Karpas-422 (cell line): Measurements from ENCODE around the gene PKP1. TPM values are rescaled to one million over a fixed set of nuclear protein-coding genes. Genes with fewer than 3 reads are reported as not detected.

Experiments
- DNase-seq: peaks from one replicate; pipeline ENCODE4 v3.0.0-alpha.2; 2015
- H2AFZ ChIP-seq: fragments of 200-600 bp; sonication (generic); 2 replicates; pipeline ENCODE4 v1.6.1; 2014; ENCODE audit warnings: antibody characterized with exemption, low read length, mixed read lengths
- H3K27ac ChIP-seq: fragments of 200-600 bp; sonication (generic); 2 replicates; pipeline ENCODE4 v1.5.1; 2014; ENCODE audit warnings: mild to moderate bottlenecking, low read length, moderate library complexity
- H3K27me3 ChIP-seq: fragments of 200-600 bp; sonication (generic); 2 replicates; pipeline ENCODE4 v1.6.1; 2014; ENCODE audit warnings: low read length, mixed read lengths
- H3K36me3 ChIP-seq: fragments of 200-600 bp; sonication (generic); 2 replicates; pipeline ENCODE4 v1.6.1; 2014; ENCODE audit warnings: low read length, mixed read lengths; ENCODE audit not compliant: insufficient read depth
- H3K4me1 ChIP-seq: fragments of 200-600 bp; sonication (generic); 2 replicates; pipeline ENCODE4 v1.6.1; 2014; ENCODE audit warnings: mild to moderate bottlenecking, low read length, mixed read lengths
- H3K4me2 ChIP-seq: fragments of 200-600 bp; sonication (generic); 2 replicates; pipeline ENCODE4 v1.6.1; 2014; ENCODE audit warnings: low read length, low read depth, mild to moderate bottlenecking; ENCODE audit not compliant: poor library complexity, severe bottlenecking
- H3K4me3 ChIP-seq: fragments of 200-600 bp; sonication (generic); 2 replicates; pipeline ENCODE4 v1.5.1; 2014; ENCODE audit warnings: mild to moderate bottlenecking, antibody characterized with exemption, low read length, mixed read lengths
- H3K79me2 ChIP-seq: fragments of 200-600 bp; sonication (generic); 2 replicates; pipeline ENCODE4 v1.6.1; 2014; ENCODE audit warnings: mild to moderate bottlenecking, low read length, mixed read lengths
- H3K9ac ChIP-seq: fragments of 200-600 bp; sonication (generic); 2 replicates; pipeline ENCODE4 v1.6.0; 2014; ENCODE audit warnings: low read length
- H3K9me2 ChIP-seq: fragments of 200-600 bp; sonication (generic), shearing (Covaris generic); replicated peaks from 2 replicates; pipeline ENCODE4 v1.6.0; 2014; ENCODE audit warnings: mild to moderate bottlenecking, low read length, moderate library complexity; ENCODE audit not compliant: insufficient read depth
- H3K9me3 ChIP-seq: fragments of 300-700, 200-600 bp; sonication (generic); 2 replicates; pipeline ENCODE4 v1.6.1; 2014; ENCODE audit warnings: low read length, mixed read lengths
- H4K20me1 ChIP-seq: fragments of 200-600 bp; sonication (generic); 2 replicates; pipeline ENCODE4 v1.6.1; 2014; ENCODE audit warnings: mild to moderate bottlenecking, antibody characterized with exemption, low read length, low read depth; ENCODE audit not compliant: insufficient read depth
- total RNA-seq: library from RNA; depleted of rRNA; stranded (reverse); fragments of >200 nt; shearing (Covaris generic); gene quantifications from 2 replicates; pipeline ENCODE4 v1.2.3, GENCODE V29; 2014; ENCODE audit warnings: low replicate concordance

Gene PKP1
- total RNA-seq, 1 experiment from 2014 or later, result not detected

DNA sequence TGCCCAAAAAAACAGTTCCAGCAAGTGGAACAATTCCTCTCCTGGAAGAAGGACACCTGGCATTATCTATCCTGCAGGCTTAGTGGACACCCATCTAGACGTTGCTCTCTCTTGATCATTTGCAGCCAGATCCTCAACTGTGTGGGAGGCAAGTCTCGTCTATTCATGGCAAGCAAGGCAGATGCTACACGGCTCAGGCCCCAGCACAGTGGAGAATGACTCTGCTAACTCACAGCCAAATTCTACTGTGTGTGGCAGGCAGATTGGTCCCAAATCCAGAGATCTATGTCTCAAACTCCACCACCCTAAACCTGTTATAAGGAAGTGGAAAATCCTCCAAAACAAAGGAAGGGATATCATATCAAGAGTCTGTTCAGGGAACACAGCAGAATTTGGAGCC lies 87.2 kb downstream of the PKP1 start:
- H3K9me2 ChIP-seq, result no peaks in the 10 kb centered on the region
- H2AFZ ChIP-seq, result no peak overlapping the region
- no peaks in the 10 kb centered on the region for H3K27me3 ChIP-seq
- no peaks in the 10 kb centered on the region for H3K79me2 ChIP-seq
- H3K27ac ChIP-seq, result no peak overlapping the region
- no peak for DNase-seq
- no peak overlapping the region for H3K9ac ChIP-seq
- no peaks in the 10 kb centered on the region for H3K36me3 ChIP-seq
- no peaks in the 10 kb centered on the region for H3K9me3 ChIP-seq
- H3K4me2 ChIP-seq, result no peak overlapping the region
- no peak overlapping the region for H3K4me3 ChIP-seq
- H4K20me1 ChIP-seq, result no peaks in the 10 kb centered on the region
- H3K4me1 ChIP-seq, result no peaks in the 10 kb centered on the region

DNA sequence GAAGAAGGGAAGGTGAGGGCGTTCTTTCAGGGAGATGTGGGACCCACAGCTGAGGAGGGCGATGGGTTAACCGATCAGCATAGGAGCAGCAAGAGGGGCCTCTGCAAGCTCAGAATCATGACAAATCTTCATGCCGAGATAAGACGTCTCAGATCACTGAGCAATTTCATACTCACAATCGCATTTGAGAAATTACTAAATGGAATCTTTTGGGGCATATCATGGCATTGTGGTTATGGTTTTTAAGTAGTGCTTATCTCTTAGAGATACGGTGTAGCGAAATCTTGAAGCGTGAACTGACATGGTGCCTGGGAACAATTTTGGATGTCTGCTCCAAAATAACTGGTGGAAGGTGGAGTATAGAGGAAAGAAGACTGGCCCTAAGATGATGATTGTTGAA lies 88.0 kb downstream of the PKP1 start:
- no peak overlapping the region for H3K9ac ChIP-seq
- no peak overlapping the region for H2AFZ ChIP-seq
- no peaks in the 10 kb centered on the region for H4K20me1 ChIP-seq
- no peak for DNase-seq
- no peaks in the 10 kb centered on the region for H3K9me3 ChIP-seq
- H3K27me3 ChIP-seq, result no peaks in the 10 kb centered on the region
- H3K79me2 ChIP-seq, result no peaks in the 10 kb centered on the region
- no peak overlapping the region for H3K27ac ChIP-seq
- no peaks in the 10 kb centered on the region for H3K4me1 ChIP-seq
- H3K4me3 ChIP-seq, result no peak overlapping the region
- no peak overlapping the region for H3K4me2 ChIP-seq
- no peaks in the 10 kb centered on the region for H3K9me2 ChIP-seq
- no peaks in the 10 kb centered on the region for H3K36me3 ChIP-seq

DNA sequence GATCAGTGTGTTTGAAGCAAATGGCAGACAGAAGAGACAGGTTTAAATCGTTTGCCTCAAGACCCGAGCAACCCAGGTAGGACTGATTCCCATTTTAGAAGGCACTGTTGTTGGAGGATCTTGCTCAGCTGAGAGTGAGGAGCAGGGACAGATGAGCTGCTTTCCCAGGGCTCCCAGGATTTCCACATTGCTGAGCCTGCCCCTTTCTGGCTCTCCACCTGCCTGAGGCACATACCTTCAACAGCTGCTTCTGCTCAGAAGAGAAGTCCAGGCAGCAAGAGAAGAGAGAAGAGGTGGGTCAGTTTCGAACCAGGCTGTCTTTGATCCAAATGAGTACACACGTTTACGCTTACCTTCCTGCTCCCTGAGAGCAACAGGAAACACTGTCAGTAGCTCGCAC lies 88.5 kb downstream of the PKP1 start:
- Histone ChIP-seq H3K9me3 (no peaks in the 10 kb centered on the region), H3K4me3 (no peak overlapping the region), H3K79me2 (no peaks in the 10 kb centered on the region), H3K27me3 (no peaks in the 10 kb centered on the region), H3K4me2 (no peak overlapping the region), H3K36me3 (no peaks in the 10 kb centered on the region), H2AFZ (no peak overlapping the region), H4K20me1 (no peaks in the 10 kb centered on the region), H3K9me2 (no peaks in the 10 kb centered on the region), H3K4me1 (no peaks in the 10 kb centered on the region), H3K9ac (no peak overlapping the region), H3K27ac (no peak overlapping the region)
- DNase-seq, result no peak

DNA sequence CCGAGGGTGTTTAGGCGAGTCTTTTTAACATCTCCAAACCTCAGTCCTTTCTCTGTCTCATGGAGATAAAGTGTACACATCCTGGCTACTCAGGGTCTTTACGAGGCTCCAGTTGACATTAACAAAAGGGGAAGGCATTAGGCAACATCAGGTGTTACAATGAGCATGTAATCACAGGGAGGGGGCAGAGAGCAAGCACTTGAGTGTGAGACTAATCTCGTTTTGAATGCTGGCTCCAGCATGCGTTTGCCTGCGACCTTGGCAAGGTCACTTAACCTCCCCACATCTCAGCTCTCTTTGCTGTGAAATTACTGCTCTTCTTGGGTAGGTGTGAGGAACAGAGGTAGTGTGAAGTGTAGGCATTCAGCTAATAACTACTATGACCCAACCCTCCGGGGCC lies 91.1 kb downstream of the PKP1 start:
- Histone ChIP-seq H4K20me1 (no peaks in the 10 kb centered on the region), H3K27me3 (no peaks in the 10 kb centered on the region), H3K27ac (no peak overlapping the region), H3K4me3 (no peak overlapping the region), H3K4me1 (no peaks in the 10 kb centered on the region), H3K9me2 (no peaks in the 10 kb centered on the region), H3K9ac (no peak overlapping the region), H3K36me3 (no peaks in the 10 kb centered on the region), H3K4me2 (no peak overlapping the region), H2AFZ (no peak overlapping the region), H3K9me3 (no peaks in the 10 kb centered on the region), H3K79me2 (no peaks in the 10 kb centered on the region)
- DNase-seq, result no peak

DNA sequence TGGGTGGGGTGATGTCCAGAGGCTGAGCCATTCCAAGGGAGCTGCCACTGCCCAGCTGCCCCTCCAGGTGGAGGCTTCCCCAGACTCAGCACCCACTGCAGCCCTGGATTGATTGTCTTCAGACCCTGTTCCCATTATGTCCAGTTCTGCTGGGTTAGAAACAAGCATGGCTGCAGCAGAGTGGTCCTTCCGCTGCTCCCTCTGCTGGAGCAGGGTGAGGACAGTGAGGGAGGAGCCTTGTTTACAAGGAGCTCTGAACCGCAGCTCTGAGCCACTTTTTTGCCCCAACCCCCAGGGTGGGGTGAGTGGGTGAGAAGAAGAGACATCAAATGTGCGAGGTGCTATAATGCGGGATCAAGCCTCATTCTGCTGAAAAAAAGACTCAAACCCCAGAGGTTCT lies 91.9 kb downstream of the PKP1 start:
- Histone ChIP-seq H4K20me1 (no peaks in the 10 kb centered on the region), H3K27ac (no peak overlapping the region), H3K9ac (no peak overlapping the region), H3K79me2 (no peaks in the 10 kb centered on the region), H3K36me3 (no peaks in the 10 kb centered on the region), H3K4me3 (no peak overlapping the region), H3K9me2 (no peaks in the 10 kb centered on the region), H3K4me1 (no peaks in the 10 kb centered on the region), H3K27me3 (no peaks in the 10 kb centered on the region), H3K4me2 (no peak overlapping the region), H2AFZ (no peak overlapping the region), H3K9me3 (no peaks in the 10 kb centered on the region)
- peak; percentile 47 for DNase-seq

DNA sequence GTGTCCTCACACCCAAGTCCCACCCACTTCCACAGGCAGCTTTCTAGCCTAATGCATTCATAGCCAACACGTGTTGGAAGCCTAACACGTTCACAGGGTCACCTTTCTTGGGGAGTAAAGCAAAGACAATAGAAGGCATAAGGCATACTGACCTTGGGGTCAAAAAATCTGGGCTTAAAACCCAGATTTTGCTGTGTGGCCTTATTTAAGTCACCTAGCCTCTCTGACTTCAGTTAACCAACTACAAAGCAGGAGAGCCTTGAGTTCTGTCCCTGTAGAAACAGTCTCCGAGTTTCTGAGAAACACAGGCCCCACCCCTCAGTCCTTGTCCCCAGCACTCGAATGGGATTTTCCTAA lies 92.8 kb downstream of the PKP1 start:
- no peaks in the 10 kb centered on the region for H3K4me1 ChIP-seq
- no peak overlapping the region for H3K9ac ChIP-seq
- H3K4me3 ChIP-seq, result no peak overlapping the region
- H3K9me3 ChIP-seq, result no peaks in the 10 kb centered on the region
- no peak overlapping the region for H3K4me2 ChIP-seq
- H3K27ac ChIP-seq, result no peak overlapping the region
- DNase-seq, result no peak
- no peaks in the 10 kb centered on the region for H3K79me2 ChIP-seq
- H2AFZ ChIP-seq, result no peak overlapping the region
- no peaks in the 10 kb centered on the region for H3K27me3 ChIP-seq
- no peaks in the 10 kb centered on the region for H4K20me1 ChIP-seq
- no peaks in the 10 kb centered on the region for H3K36me3 ChIP-seq
- H3K9me2 ChIP-seq, result no peaks in the 10 kb centered on the region

DNA sequence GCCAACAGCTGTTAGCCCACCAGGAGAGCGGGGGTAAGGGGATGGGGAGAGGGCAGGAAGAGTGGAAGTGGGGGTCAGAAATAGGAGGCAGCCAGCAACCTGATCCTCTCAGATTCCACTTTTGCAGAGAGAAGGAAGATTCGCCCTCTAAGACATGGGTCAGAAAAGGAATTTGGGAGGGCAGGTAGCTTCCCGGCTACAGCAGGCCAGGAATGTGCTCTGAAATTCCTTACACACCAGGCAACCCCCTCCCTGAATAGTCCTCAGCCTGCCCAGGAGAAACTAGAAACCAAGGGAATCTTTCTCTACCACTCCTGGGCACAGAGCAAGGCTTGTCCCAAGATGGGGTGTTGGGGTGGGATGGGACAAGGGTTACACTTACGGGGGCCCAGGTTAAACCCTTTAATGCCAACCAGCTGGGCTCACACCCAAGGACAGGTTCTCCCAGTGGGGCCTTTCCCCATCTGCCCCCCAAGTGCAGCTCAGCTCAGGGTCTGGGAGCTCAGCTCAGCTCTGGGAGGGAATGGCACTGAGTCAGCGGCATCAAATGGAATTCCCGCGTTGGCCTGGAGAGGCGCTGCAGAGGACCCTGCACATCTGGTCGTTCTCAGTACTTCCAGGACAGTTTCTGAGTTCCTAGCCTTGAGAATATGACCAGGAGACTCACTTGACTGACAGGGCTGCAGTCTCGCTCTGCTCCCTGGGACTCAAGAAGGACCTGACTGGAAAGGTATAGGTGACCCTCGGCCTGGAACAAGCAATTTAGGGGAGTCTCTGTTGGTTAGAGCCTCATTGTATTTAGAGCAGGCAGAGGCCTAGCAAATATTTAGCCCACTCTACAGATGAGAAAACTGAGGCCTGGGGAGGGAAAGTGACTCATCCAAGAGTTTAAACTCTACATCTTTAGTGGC lies 93.4 kb downstream of the PKP1 start:
- Histone ChIP-seq H3K4me1 (no peaks in the 10 kb centered on the region), H2AFZ (no peak overlapping the region), H3K4me3 (no peak overlapping the region), H3K9me2 (no peaks in the 10 kb centered on the region), H3K9me3 (no peaks in the 10 kb centered on the region), H3K79me2 (no peaks in the 10 kb centered on the region), H3K9ac (no peak overlapping the region), H3K27me3 (no peaks in the 10 kb centered on the region), H3K27ac (no peak overlapping the region), H3K4me2 (no peak overlapping the region), H3K36me3 (no peaks in the 10 kb centered on the region), H4K20me1 (0 out of 2 replicates have a peak, but pooled peaks cover 4% of the 10 kb centered on the region)
- DNase-seq, result peak; percentile 73

DNA sequence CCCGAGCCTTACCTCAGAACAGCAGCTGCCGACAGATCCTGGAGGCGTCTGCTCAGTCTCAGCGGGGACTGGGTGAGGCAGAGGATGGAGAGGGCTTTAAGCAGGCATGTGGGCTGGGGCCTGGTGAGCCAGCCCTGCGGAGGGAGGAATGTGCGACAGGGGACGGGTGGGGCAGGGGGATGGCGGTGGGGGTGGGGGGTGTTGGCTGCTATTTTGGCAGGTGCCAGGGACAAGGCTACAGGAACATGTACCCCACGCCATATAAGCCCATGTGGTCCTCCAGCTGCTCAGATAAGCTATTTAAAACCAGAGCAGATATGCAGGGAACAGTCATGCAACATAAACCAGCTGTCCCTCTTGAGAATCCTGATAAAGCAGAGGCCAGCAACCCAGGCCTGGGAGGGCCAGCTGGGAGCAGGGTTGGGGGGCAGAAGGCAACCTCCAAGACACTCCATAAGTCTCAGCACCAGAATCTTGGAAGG lies 94.3 kb downstream of the PKP1 start, which contains the start of gene TNNT2:
TNNT2 (minus strand) TSS at position 70 of the 482 bp plus-strand sequence. CDS start 4,426 bp downstream, outside the sequence.
- 0 out of 2 replicates have a peak, but pooled peaks cover 4% of the 10 kb centered on the region for H4K20me1 ChIP-seq
- no peak within 1 kb of the TSS for H3K4me2 ChIP-seq

More for the DNA sequence above, 94.3 kb downstream of the PKP1 start, which contains the start of gene TNNT2:
- Histone ChIP-seq H3K27ac (no peak within 1 kb of the TSS), H3K9me2 (no peaks in the 10 kb centered on the region), H3K9me3 (no peaks in the 10 kb centered on the region), H3K79me2 (no peaks in the 10 kb centered on the region), H3K36me3 (no peaks in the 10 kb centered on the region), H3K27me3 (no peaks in the 10 kb centered on the region), H3K9ac (no peak within 1 kb of the TSS), H3K4me3 (no peak within 1 kb of the TSS), H2AFZ (no peak within 1 kb of the TSS), H3K4me1 (no peaks in the 10 kb centered on the region)
- no peak for DNase-seq
